Gastroesophageal sphincter (tissue), 3 donors: ENCODE data around the gene ABRAXAS1.

ENCODE experiments used
- CTCF ChIP-seq, 4 experiments: fragments of 200-600 bp in 2 of 4; fragments of 450-650 bp in 2 of 4; sonication (generic) in 1 of 4; IDR thresholded peaks; one replicate each; pipeline ENCODE4 v1.5.1; 2017 to 2019; ENCODE audit warnings: antibody characterized with exemption in 4 of 4, mild to moderate bottlenecking in 2 of 4, moderate library complexity in 2 of 4
- POLR2A ChIP-seq, 2 donors: fragments of 450-650 bp; IDR thresholded peaks; one replicate each; pipeline ENCODE4 v1.6.1; 2017; ENCODE audit warnings: antibody characterized with exemption in 2 of 2, mild to moderate bottlenecking in 2 of 2, moderate library complexity in 1 of 2
- POLR2AphosphoS5 ChIP-seq: sonication (generic); formaldehyde crosslinking; IDR thresholded peaks from one replicate; pipeline ENCODE4 v1.6.1; 2017; ENCODE audit warnings: antibody characterized with exemption

DNA sequence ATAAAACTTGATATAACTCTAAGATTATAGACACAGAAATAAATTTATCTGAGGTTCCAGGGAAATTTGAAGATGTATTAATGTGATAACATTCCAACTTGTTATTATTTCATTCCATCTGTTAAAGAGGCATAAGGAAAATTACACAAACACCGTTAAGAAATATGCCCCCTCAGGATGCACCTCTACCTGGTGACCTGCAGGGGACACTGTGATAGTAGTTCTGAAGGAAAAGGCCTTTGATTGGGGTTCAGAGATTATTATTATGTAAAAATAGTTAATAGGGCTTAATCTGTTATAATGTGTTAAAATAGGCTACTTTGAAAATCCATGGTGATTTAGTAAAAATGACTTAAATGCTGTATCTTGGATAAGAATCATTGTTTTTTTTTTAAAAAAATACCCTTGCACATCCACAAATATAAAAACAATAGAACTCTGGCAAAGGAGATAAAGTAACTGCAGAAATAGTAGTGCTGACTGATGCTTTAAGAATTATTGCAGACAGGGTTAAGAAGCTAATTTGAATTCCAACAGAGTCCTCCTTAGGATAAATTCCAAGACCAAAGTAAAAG is 6.1 kb upstream of the ABRAXAS1 start:
- TF ChIP-seq CTCF (IDR thresholded peaks at IDR 0.05) = peak; percentile 34 to 59 (median 50)
- no peak for TF ChIP-seq POLR2AphosphoS5
- TF ChIP-seq POLR2A (IDR thresholded peaks at IDR 0.05) = no peak
